T-helper 2 cell treated with Interferon-gamma antibody and Interleukin-4, amounts not matched to agents 5 μg/mL and 100 μg/mL, for 36 hours (primary cell): ENCODE results near the gene WBP4.
A peak's percentile ranks its signal among the peaks of the same experiment; 100 is the strongest.

Experiments
- DNase-seq: peaks from one replicate; pipeline ENCODE4 v3.0.0; 2021; ENCODE audit warnings: low spot score
- H3K27ac Mint-ChIP-seq: one replicate; pipeline ENCODE4 v1.8.0; 2021; ENCODE audit warnings: mild to moderate bottlenecking, mixed read lengths
- H3K27me3 Mint-ChIP-seq: one replicate; pipeline ENCODE4 v1.8.0; 2021; ENCODE audit warnings: low read depth, mixed read lengths
- H3K36me3 Mint-ChIP-seq: one replicate; pipeline ENCODE4 v1.8.0; 2021; ENCODE audit warnings: low read depth, mixed read lengths
- H3K4me1 Mint-ChIP-seq: one replicate; pipeline ENCODE4 v1.8.0; 2021; ENCODE audit warnings: low read depth, mixed read lengths
- H3K4me3 Mint-ChIP-seq: one replicate; pipeline ENCODE4 v1.8.0; 2022; ENCODE audit warnings: mild to moderate bottlenecking, moderate library complexity, mixed read lengths
- H3K9me3 Mint-ChIP-seq: one replicate; pipeline ENCODE4 v1.8.0; 2021; ENCODE audit warnings: mixed read lengths

The WBP4 gene

DNA sequence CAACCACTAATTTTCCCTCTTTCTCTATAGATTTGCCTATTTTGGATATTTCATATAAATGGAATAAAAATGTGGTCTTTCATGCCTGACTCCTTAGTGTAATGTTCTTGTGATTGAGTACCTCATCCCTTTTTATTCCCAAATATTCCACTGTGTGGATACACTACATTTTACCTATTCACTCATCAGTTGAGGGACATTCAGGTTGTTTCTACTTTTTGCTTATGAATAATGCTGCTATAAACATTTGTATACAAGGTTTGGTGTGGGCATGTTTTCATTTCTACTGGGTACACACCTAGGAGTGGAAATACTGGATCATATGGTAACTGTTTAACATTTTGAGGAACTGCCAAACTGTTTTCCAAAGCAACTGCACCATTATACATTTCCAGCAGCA, 5.1 kb upstream of the WBP4 start:
- no peak for DNase-seq
- H3K4me1 Mint-ChIP-seq, result peaks cover 40% of the 10 kb centered on the region
- H3K27me3 Mint-ChIP-seq, result no peaks in the 10 kb centered on the region
- no peak overlapping the region for H3K4me3 Mint-ChIP-seq
- H3K9me3 Mint-ChIP-seq, result no peaks in the 10 kb centered on the region
- H3K27ac Mint-ChIP-seq, result no peak overlapping the region
- H3K36me3 Mint-ChIP-seq, result peaks cover 4% of the 10 kb centered on the region

DNA sequence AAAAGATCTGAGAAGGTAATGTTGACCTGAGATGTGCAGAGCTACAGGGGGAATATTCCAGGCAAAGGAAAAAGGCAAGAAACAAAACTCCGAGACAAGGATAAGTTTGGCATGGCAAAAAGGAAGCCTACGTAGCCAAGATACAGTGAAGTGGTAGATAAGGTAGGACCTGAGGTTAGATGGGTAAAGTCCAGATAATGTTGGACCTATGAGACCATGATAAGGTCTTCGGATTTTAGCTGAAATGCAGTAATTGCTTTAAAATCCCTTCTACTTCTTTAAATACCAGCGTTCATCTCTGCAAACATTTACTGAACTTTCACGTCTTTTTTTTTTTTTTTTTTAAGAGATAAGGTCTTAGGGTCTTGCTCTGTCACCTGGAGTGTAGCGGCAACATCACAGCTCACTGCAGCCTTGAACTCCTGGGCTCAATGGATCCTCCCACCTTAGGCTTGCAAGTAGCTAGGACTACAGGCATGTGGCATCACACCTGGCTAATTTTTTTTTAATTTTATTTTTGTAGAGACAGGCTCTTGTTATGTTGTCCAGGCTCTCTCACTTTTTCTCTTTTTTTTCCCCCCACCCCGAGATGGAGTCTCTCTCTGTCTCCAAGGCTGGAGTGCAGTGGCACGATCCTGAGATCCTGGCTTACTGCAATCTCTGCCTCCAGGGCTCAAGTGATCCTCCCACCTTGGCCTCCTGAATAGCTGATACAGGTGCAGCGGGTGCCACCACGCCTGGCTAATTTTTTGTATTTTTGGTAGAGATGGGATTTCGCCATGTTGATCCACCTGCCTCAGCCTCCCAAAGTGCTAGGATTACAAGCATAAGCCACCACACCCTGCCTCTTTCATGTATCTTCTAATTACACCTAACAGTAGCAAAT, 4.2 kb upstream of the WBP4 start:
- Mint-ChIP-seq H3K4me3 (no peak overlapping the region), H3K4me1 (peaks cover 36% of the 10 kb centered on the region), H3K27me3 (no peaks in the 10 kb centered on the region), H3K9me3 (no peaks in the 10 kb centered on the region), H3K27ac (no peak overlapping the region), H3K36me3 (peaks cover 4% of the 10 kb centered on the region)
- no peak for DNase-seq

- Mint-ChIP-seq H3K27ac (peak overlapping the region; percentile 27), H3K4me3 (peak overlapping the region; percentile 99), H3K27me3 (no peaks in the 10 kb centered on the region), H3K36me3 (peaks cover 7% of the 10 kb centered on the region), H3K9me3 (no peaks in the 10 kb centered on the region), H3K4me1 (peaks cover 47% of the 10 kb centered on the region)
- no peak for DNase-seq
These were observed 2.8 kb upstream of the WBP4 start for GRCh38 chr13:41058295-41059070.

- H3K27me3 Mint-ChIP-seq, result no peaks in the 10 kb centered on the region
- no peak for DNase-seq
- peaks cover 13% of the 10 kb centered on the region for H3K36me3 Mint-ChIP-seq
- peak overlapping the region; percentile 99 for H3K27ac Mint-ChIP-seq
- peak overlapping the region; percentile 99 for H3K4me3 Mint-ChIP-seq
- H3K4me1 Mint-ChIP-seq, result peaks cover 49% of the 10 kb centered on the region
- H3K9me3 Mint-ChIP-seq, result no peaks in the 10 kb centered on the region
These were observed 1.7 kb upstream of the WBP4 start for GRCh38 chr13:41059456-41060081.

DNA sequence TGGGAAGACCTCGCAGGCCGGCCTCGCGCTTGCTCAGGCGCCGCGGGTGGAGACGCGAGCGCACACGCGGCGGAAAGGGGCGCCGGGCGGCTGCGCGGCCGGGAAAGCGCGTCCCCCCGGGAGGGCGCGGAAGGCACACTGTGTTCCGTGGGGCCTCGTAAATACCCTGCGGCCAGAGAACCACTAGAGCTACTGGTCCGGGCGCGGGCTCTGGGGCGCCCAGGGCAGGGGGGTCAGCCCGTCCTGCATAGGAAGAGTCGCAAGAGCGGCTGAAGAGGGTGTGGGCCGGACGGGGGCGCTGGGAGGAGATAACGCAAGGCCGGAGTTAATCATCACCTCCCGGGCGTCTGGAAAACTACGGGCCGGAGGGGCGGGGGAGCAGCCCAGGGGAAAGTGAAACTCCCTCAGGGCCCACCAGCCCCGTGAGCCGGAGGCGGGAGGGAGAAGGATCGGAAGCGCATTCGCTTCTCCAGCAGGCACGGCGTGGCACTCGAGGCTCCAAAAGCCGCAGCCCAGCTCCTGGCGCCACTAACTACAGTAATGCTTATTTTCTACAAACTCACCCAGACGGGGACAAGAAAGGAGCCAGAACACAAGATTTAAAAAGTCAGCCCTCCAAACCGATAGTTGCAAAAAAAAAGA, 1.1 kb upstream of the WBP4 start:
- Mint-ChIP-seq H3K27ac (peak overlapping the region; percentile 99), H3K4me3 (peak overlapping the region; percentile 99), H3K27me3 (no peaks in the 10 kb centered on the region), H3K36me3 (peaks cover 18% of the 10 kb centered on the region), H3K9me3 (no peaks in the 10 kb centered on the region), H3K4me1 (peaks cover 43% of the 10 kb centered on the region)
- DNase-seq, result peak; percentile 84

GRCh38 chr13:41060724-41061074, 610 bp upstream of the WBP4 start:
- Mint-ChIP-seq H3K27me3 (no peaks in the 10 kb centered on the region), H3K27ac (peak overlapping the region; percentile 99), H3K9me3 (no peaks in the 10 kb centered on the region), H3K36me3 (peaks cover 23% of the 10 kb centered on the region), H3K4me1 (peaks cover 41% of the 10 kb centered on the region), H3K4me3 (peak overlapping the region; percentile 99)
- peak; percentile 87 for DNase-seq

- Mint-ChIP-seq H3K4me3 (peak overlapping the region; percentile 99), H3K27me3 (no peaks in the 10 kb centered on the region), H3K27ac (peak overlapping the region; percentile 99), H3K4me1 (peaks cover 38% of the 10 kb centered on the region), H3K9me3 (no peaks in the 10 kb centered on the region), H3K36me3 (peaks cover 30% of the 10 kb centered on the region)
- DNase-seq, result no peak
These were observed 867 bp downstream of the WBP4 start for GRCh38 chr13:41061914-41062837.

- Mint-ChIP-seq H3K4me3 (no peak overlapping the region), H3K36me3 (peaks cover 39% of the 10 kb centered on the region), H3K4me1 (peaks cover 25% of the 10 kb centered on the region), H3K27me3 (no peaks in the 10 kb centered on the region), H3K27ac (no peak overlapping the region), H3K9me3 (no peaks in the 10 kb centered on the region)
- no peak for DNase-seq
These were observed 3.2 kb downstream of the WBP4 start for GRCh38 chr13:41064493-41064892.

DNA sequence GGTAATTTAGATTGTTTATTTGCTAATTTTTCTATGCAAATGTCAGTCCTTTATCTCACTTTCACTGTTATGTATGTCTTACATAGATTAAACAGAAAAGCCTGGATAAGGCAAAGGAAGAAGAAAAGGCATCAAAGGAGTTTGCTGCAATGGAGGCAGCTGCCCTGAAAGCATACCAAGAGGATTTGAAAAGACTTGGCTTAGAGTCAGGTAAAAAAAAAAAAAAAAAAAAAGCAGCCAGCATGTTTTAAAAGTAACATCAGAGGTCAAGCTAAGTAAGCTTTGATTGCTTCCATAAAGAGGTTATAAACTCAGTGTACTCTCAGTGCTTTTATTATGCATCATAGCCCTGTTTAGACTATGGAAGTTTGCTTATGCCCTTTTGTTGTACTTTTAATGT, 3.8 kb downstream of the WBP4 start:
- DNase-seq, result no peak
- Mint-ChIP-seq H3K4me3 (no peak overlapping the region), H3K4me1 (peaks cover 21% of the 10 kb centered on the region), H3K27me3 (no peaks in the 10 kb centered on the region), H3K36me3 (peaks cover 42% of the 10 kb centered on the region), H3K27ac (no peak overlapping the region), H3K9me3 (no peaks in the 10 kb centered on the region)

- Mint-ChIP-seq H3K27me3 (no peaks in the 10 kb centered on the region), H3K4me1 (no peaks in the 10 kb centered on the region), H3K4me3 (no peak overlapping the region), H3K9me3 (no peaks in the 10 kb centered on the region), H3K36me3 (peaks cover 49% of the 10 kb centered on the region), H3K27ac (no peak overlapping the region)
- no peak for DNase-seq
These were observed 13.2 kb downstream of the WBP4 start for GRCh38 chr13:41074523-41074922.

- DNase-seq, result no peak
- no peaks in the 10 kb centered on the region for H3K4me1 Mint-ChIP-seq
- H3K27me3 Mint-ChIP-seq, result no peaks in the 10 kb centered on the region
- H3K27ac Mint-ChIP-seq, result no peak overlapping the region
- H3K36me3 Mint-ChIP-seq, result peaks cover 51% of the 10 kb centered on the region
- H3K4me3 Mint-ChIP-seq, result no peak overlapping the region
- H3K9me3 Mint-ChIP-seq, result no peaks in the 10 kb centered on the region
These were observed 13.7 kb downstream of the WBP4 start for GRCh38 chr13:41075034-41075433.

- Mint-ChIP-seq H3K4me1 (no peaks in the 10 kb centered on the region), H3K27me3 (no peaks in the 10 kb centered on the region), H3K4me3 (no peak overlapping the region), H3K36me3 (peaks cover 49% of the 10 kb centered on the region), H3K9me3 (no peaks in the 10 kb centered on the region), H3K27ac (no peak overlapping the region)
- DNase-seq, result no peak
These were observed 14.2 kb downstream of the WBP4 start for GRCh38 chr13:41075485-41075884.

DNA sequence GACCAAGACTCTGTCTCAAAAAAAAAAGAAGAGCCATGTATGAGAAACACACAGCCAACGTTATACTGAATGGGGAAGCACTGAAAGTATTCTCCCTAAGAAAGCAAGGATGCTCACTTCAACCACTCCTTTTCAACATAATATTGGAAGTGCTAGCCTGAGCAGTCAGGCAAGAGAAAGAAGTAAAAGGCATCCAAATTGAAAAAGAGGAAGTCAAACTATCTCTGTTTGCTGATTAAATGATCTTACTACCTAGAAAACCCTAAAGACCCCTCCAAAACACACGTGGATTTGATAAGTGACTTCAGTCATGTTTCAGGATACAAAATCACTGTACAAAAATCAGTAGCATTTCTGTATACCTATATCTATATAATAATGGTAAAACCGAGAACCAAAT, 16.2 kb downstream of the WBP4 start:
- H3K9me3 Mint-ChIP-seq, result no peaks in the 10 kb centered on the region
- peaks cover 46% of the 10 kb centered on the region for H3K36me3 Mint-ChIP-seq
- no peak overlapping the region for H3K27ac Mint-ChIP-seq
- no peaks in the 10 kb centered on the region for H3K4me1 Mint-ChIP-seq
- H3K27me3 Mint-ChIP-seq, result no peaks in the 10 kb centered on the region
- no peak for DNase-seq
- H3K4me3 Mint-ChIP-seq, result no peak overlapping the region
